GM12875 (cell line): Measurements from ENCODE around the gene KBTBD12.

Experiments
- H3K4me3 ChIP-seq: one replicate; pipeline ENCODE4 v1.5.1; 2011; ENCODE audit warnings: low read depth, low read length, control low read depth
- CTCF ChIP-seq: IDR thresholded peaks from 2 replicates; pipeline ENCODE4 v1.5.1; 2011; ENCODE audit warnings: low read depth, mild to moderate bottlenecking, control low read depth, inconsistent platforms, low read length, moderate library complexity, borderline replicate concordance; ENCODE audit not compliant: insufficient read depth

Gene KBTBD12

GRCh38 chr3:128007033-128007424 lies 92.0 kb downstream of the KBTBD12 start:
- no peak for TF ChIP-seq CTCF

GRCh38 chr3:128009952-128010846 lies 95.2 kb downstream of the KBTBD12 start:
- no peak for TF ChIP-seq CTCF
- H3K4me3 ChIP-seq, result no peak overlapping the region

More at GRCh38 chr3:128007033-128007424, 92.0 kb downstream of the KBTBD12 start:
- no peak overlapping the region for H3K4me3 ChIP-seq

- no peak overlapping the region for H3K4me3 ChIP-seq
- peak; percentile 39 for TF ChIP-seq CTCF
Measured at GRCh38 chr3:128011140-128011539, 96.1 kb downstream of the KBTBD12 start.

GRCh38 chr3:128012050-128012449 lies 97.0 kb downstream of the KBTBD12 start:
- TF ChIP-seq CTCF, result no peak
- no peak overlapping the region for H3K4me3 ChIP-seq

GRCh38 chr3:128014548-128014947 lies 99.5 kb downstream of the KBTBD12 start:
- no peak for TF ChIP-seq CTCF
- H3K4me3 ChIP-seq, result no peak overlapping the region

GRCh38 chr3:128016502-128016901 lies 101.5 kb downstream of the KBTBD12 start:
- no peak overlapping the region for H3K4me3 ChIP-seq
- TF ChIP-seq CTCF, result no peak

GRCh38 chr3:128021768-128022372 lies 106.8 kb downstream of the KBTBD12 start:
- H3K4me3 ChIP-seq, result no peak overlapping the region
- no peak for TF ChIP-seq CTCF
